ENCODE measurements around the gene GSN. TPM values are rescaled to one million over a fixed set of nuclear protein-coding genes. Genes with fewer than 3 reads are reported as not detected.

Gene GSN
- total RNA-seq = 347 and 422 TPM in 2 replicates

GRCh38 chr9:121267689-121268597, at the start of gene GSN:
TSS of gene GSN (plus strand) at chr9:121268162. CDS start at chr9:121301972, 33,810 bp downstream.

GRCh38 chr9:121369595-121370265, 101.8 kb downstream of the GSN start, which contains the start of gene STOM:
TSS of gene STOM (minus strand) at chr9:121370250. CDS start at chr9:121370187, 63 bp downstream.

Other genes with a start within 250 kb of the GSN start
- 0.90 and 4.2 TPM in 2 replicates for gene C5, start 217.9 kb upstream of the GSN start, total RNA-seq
- gene CNTRL, start 193.2 kb upstream of the GSN start, total RNA-seq = 1.5 and 5.1 TPM in 2 replicates
- 17.7 and 24.3 TPM in 2 replicates for gene RAB14, start 66.3 kb upstream of the GSN start, total RNA-seq
- 118 and 144 TPM in 2 replicates for gene STOM, start 102.1 kb downstream of the GSN start, total RNA-seq
- gene GGTA1, start 231.7 kb downstream of the GSN start, total RNA-seq = 0.65 TPM in 1 of 2 replicates, not detected in the other

Data from cardiac atrium fibroblast (primary cell).